HCT116 (cell line): Measurements from ENCODE around the gene BMP4. TPM values are rescaled to one million over a fixed set of nuclear protein-coding genes. Genes with fewer than 3 reads are reported as not detected.

Experiments
- ATAC-seq: fragments of 200-7000 bp; cut with Tn5 transposase; 2 replicates; pipeline ENCODE4 v1.9.1; 2020; ENCODE audit warnings: mild to moderate bottlenecking, moderate library complexity
- BruUV-seq: library from RNA; stranded (reverse); fragments of 400-500 nt; replicated peaks from 2 replicates; lab custom pipeline; 2021; lab: Mats Ljungman, UMichigan
- CTCF ChIA-PET: fragments of 300-600 bp; sonication (Branson Sonifier 250); formaldehyde crosslinking; loops from one replicate; lab custom pipeline; 2021; ENCODE audit warnings: antibody characterized with exemption; lab: Charles Lee
- POLR2A ChIA-PET: fragments of 300-600, 350-600 bp; sonication (Branson Sonifier 250); formaldehyde crosslinking; loops from one replicate; lab custom pipeline; 2021; ENCODE audit warnings: antibody characterized with exemption; lab: Charles Lee
- RAD21 ChIA-PET, 2 experiments: fragments of 300-600 bp; sonication (Branson Sonifier 250); formaldehyde crosslinking; loops; one replicate each; lab custom pipeline; 2023; ENCODE audit warnings: low total read pairs in 2 of 2; ENCODE audit not compliant: uncharacterized antibody in 2 of 2, unreplicated experiment in 2 of 2, low non-redundant PET in 1 of 2; lab: Charles Lee
- DNase-seq: peaks from one replicate; pipeline ENCODE4 v3.0.0-alpha.2; 2010; ENCODE audit warnings: low read depth, low spot score
- H2AFZ ChIP-seq: fragments of 200-600 bp; shearing (Covaris generic), sonication (generic); 2 replicates; pipeline ENCODE4 v1.6.1; 2017; ENCODE audit warnings: low read depth, mixed run types, mixed read lengths, antibody characterized with exemption, low read length; ENCODE audit not compliant: poor library complexity, severe bottlenecking
- H3K27ac ChIP-seq: 2 replicates; pipeline ENCODE4 v1.5.1; 2012; ENCODE audit warnings: low read depth, low read length
- H3K27me3 ChIP-seq: fragments of 200-600 bp; sonication (generic); 2 replicates; pipeline ENCODE4 v1.6.1; 2016; ENCODE audit warnings: mixed run types, low read length, mixed read lengths; ENCODE audit not compliant: insufficient read depth
- H3K36me3 ChIP-seq, 2 experiments: fragments of 200-500 bp in 1 of 2; fragments of 200-600 bp in 1 of 2; sonication (Bioruptor generic) in 1 of 2; sonication (generic) in 1 of 2; 2 replicates each; pipeline versions ENCODE4 v1.5.1 to v1.6.1; 2014 to 2016; ENCODE audit warnings: low read length in 2 of 2, inconsistent platforms in 1 of 2, mixed read lengths in 1 of 2, mixed run types in 1 of 2; ENCODE audit not compliant: insufficient read depth in 2 of 2, control insufficient read depth in 1 of 2
- H3K4me1 ChIP-seq, 2 experiments: fragments of 200-600 bp in 1 of 2; sonication (generic) in 1 of 2; 2 replicates each; pipeline versions ENCODE4 v1.5.1 to v1.6.1; 2012 to 2017; ENCODE audit warnings: low read length in 2 of 2, inconsistent platforms in 1 of 2, mild to moderate bottlenecking in 1 of 2, mixed read lengths in 1 of 2, mixed run types in 1 of 2, moderate library complexity in 1 of 2; ENCODE audit not compliant: insufficient read depth in 2 of 2, control insufficient read depth in 1 of 2
- H3K4me2 ChIP-seq: fragments of 200-600 bp; sonication (generic); 2 replicates; pipeline ENCODE4 v1.6.1; 2017; ENCODE audit warnings: mixed run types, low read length, mixed read lengths
- H3K4me3 ChIP-seq, 2 experiments: fragments of 200-600 bp in 1 of 2; sonication (generic) in 1 of 2; replicated peaks in 1 of 2; 2 replicates each; pipeline ENCODE4 v1.5.1; 2011 to 2016; ENCODE audit warnings: low read length in 2 of 2, control low read depth in 1 of 2, low read depth in 1 of 2, mild to moderate bottlenecking in 1 of 2, mixed read lengths in 1 of 2, mixed run types in 1 of 2
- H3K79me2 ChIP-seq: fragments of 200-600 bp; sonication (generic); 2 replicates; pipeline ENCODE4 v1.6.1; 2017; ENCODE audit warnings: mild to moderate bottlenecking, mixed run types, low read length, moderate library complexity, mixed read lengths; ENCODE audit not compliant: insufficient read depth
- H3K9ac ChIP-seq: fragments of 200-600 bp; sonication (generic); 2 replicates; pipeline ENCODE4 v1.6.1; 2016; ENCODE audit warnings: low read length, mixed read lengths
- H3K9me2 ChIP-seq: fragments of 200-600 bp; sonication (generic), shearing (Covaris generic); 2 replicates; pipeline ENCODE4 v1.6.1; 2017; ENCODE audit warnings: mixed run types, mild to moderate bottlenecking, moderate library complexity; ENCODE audit not compliant: insufficient read depth
- H3K9me3 ChIP-seq, 2 experiments: fragments of 200-500 bp in 1 of 2; fragments of 200-600 bp in 1 of 2; sonication (Bioruptor generic) in 1 of 2; sonication (generic) in 1 of 2; 2 replicates each; pipeline ENCODE4 v1.6.1; 2014 to 2017; ENCODE audit warnings: low read length in 2 of 2, mixed read lengths in 2 of 2, inconsistent platforms in 1 of 2, low read depth in 1 of 2, mild to moderate bottlenecking in 1 of 2, mixed run types in 1 of 2, moderate library complexity in 1 of 2; ENCODE audit not compliant: control insufficient read depth in 1 of 2, insufficient read depth in 1 of 2
- H4K20me1 ChIP-seq: fragments of 200-600 bp; sonication (generic), shearing (Covaris generic); 2 replicates; pipeline ENCODE4 v1.6.1; 2017; ENCODE audit warnings: mixed run types, mild to moderate bottlenecking, moderate library complexity; ENCODE audit not compliant: insufficient read depth
- ATF3 ChIP-seq: IDR thresholded peaks from 2 replicates; pipeline ENCODE4 v1.6.1; 2012
- CBX3 ChIP-seq: IDR thresholded peaks from 2 replicates; pipeline ENCODE4 v1.6.1; 2012; ENCODE audit warnings: low read depth
- EZH2 ChIP-seq: fragments of 200-600 bp; sonication (generic); IDR thresholded peaks from 2 replicates; pipeline ENCODE4 v1.6.1; 2017; ENCODE audit warnings: antibody characterized with exemption, mixed run types
- JUND ChIP-seq: IDR thresholded peaks from 2 replicates; pipeline ENCODE4 v1.6.1; 2012
- POLR2AphosphoS5 ChIP-seq: IDR thresholded peaks from 2 replicates; pipeline ENCODE4 v1.6.1; 2011; ENCODE audit warnings: mild to moderate bottlenecking, low read depth, low read length, moderate library complexity
- RAD21 ChIP-seq: IDR thresholded peaks from 2 replicates; pipeline ENCODE4 v1.6.1; 2012; ENCODE audit warnings: low read depth, mild to moderate bottlenecking
- SIN3A ChIP-seq: IDR thresholded peaks from 2 replicates; pipeline ENCODE4 v1.6.1; 2012; ENCODE audit warnings: low read depth
- SP1 ChIP-seq: IDR thresholded peaks from 2 replicates; pipeline ENCODE4 v1.6.1; 2012; ENCODE audit warnings: low read depth
- SRF ChIP-seq: IDR thresholded peaks from 2 replicates; pipeline ENCODE4 v1.6.1; 2012; ENCODE audit warnings: low read depth
- TCF7L2 ChIP-seq: IDR thresholded peaks from 2 replicates; pipeline ENCODE4 v1.7.0; 2011; ENCODE audit warnings: borderline replicate concordance, inconsistent platforms; ENCODE audit not compliant: insufficient read depth, insufficient read length; ENCODE audit errors: extremely low read depth
- YY1 ChIP-seq: IDR thresholded peaks from 2 replicates; pipeline ENCODE4 v1.6.1; 2011; ENCODE audit warnings: low read length, low read depth, moderate library complexity, mild to moderate bottlenecking; ENCODE audit not compliant: insufficient replicate concordance; ENCODE audit errors: extremely low read depth
- ZFX ChIP-seq: fragments of 450-650 bp; IDR thresholded peaks from 2 replicates; pipeline ENCODE4 v1.6.1; 2017
- ZNF274 ChIP-seq: fragments of 200-500 bp; sonication (Bioruptor generic); IDR thresholded peaks from 2 replicates; pipeline ENCODE4 v1.6.1; 2014; ENCODE audit warnings: mild to moderate bottlenecking, low read depth, low read length, inconsistent platforms
- intact Hi-C: fragments of 100-400 bp; cut with micrococcal nuclease; formaldehyde crosslinking; loops from 2 replicates; pipeline ENCODE4 v1.10.0; 2022
- total RNA-seq: library from RNA; stranded (reverse); gene quantifications from one replicate; pipeline ENCODE4 v1.2.1, GENCODE V29; 2021; ENCODE audit not compliant: unreplicated experiment
- TF ChIP-seq, protein P1 (sequence below): IDR thresholded peaks from 2 replicates; pipeline ENCODE4 v1.6.1; 2012

Gene BMP4
- total RNA-seq, 1 experiment from 2014 or later, result 145 TPM

DNA sequence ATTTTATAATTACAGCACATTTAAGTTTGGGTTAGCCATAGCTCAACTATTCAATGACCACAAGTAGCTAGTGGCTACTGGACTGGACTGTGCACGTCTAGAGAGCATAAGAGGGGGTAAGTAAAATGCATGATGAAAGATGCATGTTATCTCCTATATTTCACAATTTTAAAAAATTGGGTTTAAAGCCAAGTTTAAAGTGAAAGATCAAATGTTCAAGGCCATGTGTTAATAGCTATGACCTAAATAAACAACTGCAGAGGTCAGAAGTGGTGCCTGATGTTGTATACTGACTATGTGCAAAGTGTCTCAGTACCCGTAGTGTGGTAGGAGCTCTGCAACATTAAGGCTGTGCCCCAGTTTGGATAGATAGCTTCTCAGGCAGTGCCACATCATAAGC lies 48.2 kb downstream of the BMP4 start (continued):
- TF ChIP-seq, protein P1, sequence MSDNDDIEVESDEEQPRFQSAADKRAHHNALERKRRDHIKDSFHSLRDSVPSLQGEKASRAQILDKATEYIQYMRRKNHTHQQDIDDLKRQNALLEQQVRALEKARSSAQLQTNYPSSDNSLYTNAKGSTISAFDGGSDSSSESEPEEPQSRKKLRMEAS, result no peak
- TF ChIP-seq ATF3 (no peak), SRF (no peak), RAD21 (no peak), CBX3 (no peak), JUND (no peak), TCF7L2 (no peak)

DNA sequence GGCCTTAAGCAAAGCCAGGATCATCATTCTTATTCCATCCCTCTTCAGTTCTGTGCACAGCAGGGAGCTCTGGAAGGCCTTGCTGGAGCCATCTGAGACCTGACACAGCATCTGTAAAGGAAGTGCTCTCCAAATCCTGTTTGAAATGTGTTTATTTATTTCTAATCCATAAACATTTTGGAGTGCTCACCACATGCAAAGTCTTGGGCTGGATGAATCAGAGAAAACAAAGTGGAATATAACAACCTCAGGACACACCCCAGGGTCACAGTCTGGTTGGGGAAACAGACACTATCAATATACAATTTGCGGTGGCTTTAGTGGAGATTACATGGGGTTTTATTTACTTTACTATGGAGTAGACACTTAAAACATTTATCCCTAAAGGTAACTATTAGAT lies 54.3 kb downstream of the BMP4 start:
- CTCF ChIA-PET, result no interaction called here
- no peaks in the 10 kb centered on the region for H4K20me1 ChIP-seq
- TF ChIP-seq ATF3, result no peak
- POLR2A ChIA-PET, result no interaction called here
- no TSS peak for BruUV-seq
- H3K9me3 ChIP-seq, result peaks cover 0 to 3% of the 10 kb centered on the region in 2 experiments; a peak in 1 of 4 replicates
- H2AFZ ChIP-seq, result no peak overlapping the region
- no peaks in the 10 kb centered on the region for H3K27me3 ChIP-seq
- no peak overlapping the region for H3K4me3 ChIP-seq
- RAD21 ChIA-PET, result no interaction called here
- intact Hi-C loops, result no loop called here
- ATAC-seq (no peak), DNase-seq (no peak)
- no peaks in the 10 kb centered on the region for H3K9me2 ChIP-seq
- no peaks in the 10 kb centered on the region for H3K36me3 ChIP-seq
- no peaks in the 10 kb centered on the region for H3K79me2 ChIP-seq
- H3K9ac ChIP-seq, result no peak overlapping the region
- no peak overlapping the region for H3K4me2 ChIP-seq
- H3K27ac ChIP-seq, result no peak overlapping the region
- no peaks in the 10 kb centered on the region for H3K4me1 ChIP-seq

GRCh38 chr14:53900499-53900898 lies 56.1 kb downstream of the BMP4 start:
- ChIA-PET RAD21 (no interaction called here), POLR2A (no interaction called here), CTCF (no interaction called here)
- H3K9ac ChIP-seq, result no peak overlapping the region
- no peaks in the 10 kb centered on the region for H4K20me1 ChIP-seq
- no peak for TF ChIP-seq ATF3
- TF ChIP-seq ZFX, result no peak
- TF ChIP-seq POLR2AphosphoS5, result no peak
- no peak for TF ChIP-seq SRF
- no peak for TF ChIP-seq SP1
- TF ChIP-seq, protein P1, result no peak
- no peak for TF ChIP-seq SIN3A
- TF ChIP-seq CBX3, result no peak
- no peak for TF ChIP-seq YY1
- no peak for TF ChIP-seq EZH2
- no peak for TF ChIP-seq ZNF274
- H3K4me2 ChIP-seq, result no peak overlapping the region
- DNase-seq (no peak), ATAC-seq (no peak)
- H3K36me3 ChIP-seq, result no peaks in the 10 kb centered on the region
- intact Hi-C loops, result no loop called here
- no peak overlapping the region for H3K27ac ChIP-seq
- H3K79me2 ChIP-seq, result no peaks in the 10 kb centered on the region
- H2AFZ ChIP-seq, result no peak overlapping the region
- H3K4me3 ChIP-seq, result no peak overlapping the region
- H3K27me3 ChIP-seq, result no peaks in the 10 kb centered on the region
- H3K4me1 ChIP-seq, result no peaks in the 10 kb centered on the region
- H3K9me2 ChIP-seq, result no peaks in the 10 kb centered on the region
- BruUV-seq, result no TSS peak
- peaks cover 0 to 3% of the 10 kb centered on the region in 2 experiments; a peak in 1 of 4 replicates for H3K9me3 ChIP-seq
